Muscle layer of duodenum (tissue), 2 donors: ENCODE results near the gene PRKAG1.

Experiments used
- H3K27ac ChIP-seq: one replicate; pipeline ENCODE4 v1.7.0; 2013; ENCODE audit warnings: mild to moderate bottlenecking, low read length
- H3K27me3 ChIP-seq: one replicate; pipeline ENCODE4 v1.7.0; 2013; ENCODE audit warnings: low read depth, mild to moderate bottlenecking, control low read depth, low read length
- H3K36me3 ChIP-seq, 2 donors: one replicate each; pipeline ENCODE4 v1.7.0; 2013; ENCODE audit warnings: low read length in 2 of 2, control low read depth in 1 of 2, mild to moderate bottlenecking in 1 of 2; ENCODE audit not compliant: insufficient read depth in 2 of 2, control insufficient read depth in 1 of 2
- H3K4me1 ChIP-seq, 2 donors: one replicate each; pipeline ENCODE4 v1.7.0; 2013; ENCODE audit warnings: low read length in 2 of 2, mild to moderate bottlenecking in 2 of 2, control low read depth in 1 of 2, moderate library complexity in 1 of 2; ENCODE audit not compliant: insufficient read depth in 2 of 2, control insufficient read depth in 1 of 2
- H3K4me3 ChIP-seq, 2 donors: one replicate each; pipeline ENCODE4 v1.7.0; 2013; ENCODE audit warnings: low read length in 2 of 2, low read depth in 1 of 2, mild to moderate bottlenecking in 1 of 2
- H3K9me3 ChIP-seq, 2 donors: one replicate each; pipeline ENCODE4 v1.7.0; 2013; ENCODE audit warnings: low read length in 2 of 2, control low read depth in 1 of 2, mild to moderate bottlenecking in 1 of 2; ENCODE audit not compliant: control insufficient read depth in 1 of 2
- donor health status: healthy.

PRKAG1 gene

GRCh38 chr12:48954061-48954460, 64.5 kb downstream of the PRKAG1 start:
- H3K4me1 ChIP-seq: peaks cover 9% of the 10 kb centered on the region in 2 donors
- H3K4me3 ChIP-seq: no peak overlapping the region
- peaks cover 0 to 8% of the 10 kb centered on the region in 2 donors for H3K36me3 ChIP-seq
- no peaks in the 10 kb centered on the region for H3K9me3 ChIP-seq
- H3K27me3 ChIP-seq: no peaks in the 10 kb centered on the region
- H3K27ac ChIP-seq: no peak overlapping the region

GRCh38 chr12:48952691-48953090, 65.9 kb downstream of the PRKAG1 start:
- peaks cover 0 to 8% of the 10 kb centered on the region in 2 donors for H3K36me3 ChIP-seq
- no peak overlapping the region for H3K27ac ChIP-seq
- H3K27me3 ChIP-seq: no peaks in the 10 kb centered on the region
- H3K4me1 ChIP-seq: peaks cover 9% of the 10 kb centered on the region in 2 donors
- H3K4me3 ChIP-seq: no peak overlapping the region
- H3K9me3 ChIP-seq: no peaks in the 10 kb centered on the region
